Renal cortical epithelial cell (primary cell): ENCODE measurements around the gene KIF26B. TPM values are rescaled to one million over a fixed set of nuclear protein-coding genes. Genes with fewer than 3 reads are reported as not detected.
"Not testable (repeated sequence)": the region's sequence is repeated elsewhere in the genome, so short reads cannot be mapped to it uniquely, and the experiment has no call there.

Source experiments
- DNase-seq: peaks from one replicate; pipeline ENCODE4 v3.0.0-alpha.2; 2011; ENCODE audit warnings: low read depth
- total RNA-seq: library from RNA; depleted of rRNA; stranded (reverse); fragments of >200 nt; gene quantifications from 2 replicates; pipeline ENCODE4 v1.2.3, GENCODE V29; 2014

The KIF26B gene
- total RNA-seq: 5.4 and 19.4 TPM in 2 replicates

- DNase-seq: peak; percentile 77
These were observed at the start of gene KIF26B for GRCh38 chr1:245154429-245155271. KIF26B (plus strand) TSS chr1:245154985; CDS start chr1:245155425, 440 bp downstream.

- DNase-seq: no peak
These were observed 49.7 kb upstream of the KIF26B start for GRCh38 chr1:245105042-245105441.

GRCh38 chr1:245105815-245106410 is 48.9 kb upstream of the KIF26B start:
- no peak for DNase-seq

- DNase-seq: no peak
These were observed 47.0 kb upstream of the KIF26B start for GRCh38 chr1:245107776-245108114.

- DNase-seq: no peak
These were observed 46.5 kb upstream of the KIF26B start for GRCh38 chr1:245108246-245108645.

GRCh38 chr1:245108909-245109308 is 45.9 kb upstream of the KIF26B start:
- DNase-seq: no peak

GRCh38 chr1:245110406-245110805 is 44.4 kb upstream of the KIF26B start:
- DNase-seq: no peak

GRCh38 chr1:245111073-245111472 is 43.7 kb upstream of the KIF26B start:
- peak; percentile 14 for DNase-seq

- no peak for DNase-seq
These were observed 41.1 kb upstream of the KIF26B start for GRCh38 chr1:245113649-245114048.

GRCh38 chr1:245116131-245116530 is 38.7 kb upstream of the KIF26B start:
- DNase-seq: no peak

GRCh38 chr1:245116751-245117150 is 38.0 kb upstream of the KIF26B start:
- DNase-seq: no peak

- no peak for DNase-seq
These were observed 36.7 kb upstream of the KIF26B start for GRCh38 chr1:245118066-245118465.

GRCh38 chr1:245118806-245119205 is 36.0 kb upstream of the KIF26B start:
- DNase-seq: peak; percentile 9

GRCh38 chr1:245121523-245121922 is 33.3 kb upstream of the KIF26B start:
- DNase-seq: no peak

- no peak for DNase-seq
These were observed 30.5 kb upstream of the KIF26B start for GRCh38 chr1:245124241-245124640.

GRCh38 chr1:245124644-245125043 is 30.1 kb upstream of the KIF26B start:
- no peak for DNase-seq

- DNase-seq: no peak
These were observed 28.3 kb upstream of the KIF26B start for GRCh38 chr1:245126530-245126929.

GRCh38 chr1:245128381-245129101 is 26.2 kb upstream of the KIF26B start:
- DNase-seq: no peak

GRCh38 chr1:245129319-245130240 is 25.2 kb upstream of the KIF26B start:
- no peak for DNase-seq

GRCh38 chr1:245130281-245131025 is 24.3 kb upstream of the KIF26B start:
- DNase-seq: not testable (repeated sequence)

- no peak for DNase-seq
These were observed 23.8 kb upstream of the KIF26B start for GRCh38 chr1:245131026-245131393.
